Left renal cortex interstitium (tissue), 4 donors: ENCODE data around the gene ETFB. TPM values are rescaled to one million over a fixed set of nuclear protein-coding genes. Genes with fewer than 3 reads are reported as not detected.
A peak's percentile ranks its signal among the peaks of the same experiment; 100 is the strongest.
"Not testable (repeated sequence)": the region's sequence is repeated elsewhere in the genome, so short reads cannot be mapped to it uniquely, and the experiment has no call there.

Experiments used
- DNase-seq, 4 donors: peaks; one replicate each; pipeline ENCODE4 v3.0.0-alpha.2; 2013; ENCODE audit warnings: low read depth in 4 of 4, low spot score in 2 of 4, missing footprints in 1 of 4
- polyA plus RNA-seq, 4 donors: library from polyadenylated mRNA; unstranded; fragments of 120-200 nt; gene quantifications; one replicate each; pipeline ENCODE4 v1.2.1, GENCODE V29; 2013; ENCODE audit not compliant: insufficient read length in 4 of 4

ETFB gene
- polyA plus RNA-seq = 100 to 1,000 TPM; 130 to 152 (median 143) TPM

DNA sequence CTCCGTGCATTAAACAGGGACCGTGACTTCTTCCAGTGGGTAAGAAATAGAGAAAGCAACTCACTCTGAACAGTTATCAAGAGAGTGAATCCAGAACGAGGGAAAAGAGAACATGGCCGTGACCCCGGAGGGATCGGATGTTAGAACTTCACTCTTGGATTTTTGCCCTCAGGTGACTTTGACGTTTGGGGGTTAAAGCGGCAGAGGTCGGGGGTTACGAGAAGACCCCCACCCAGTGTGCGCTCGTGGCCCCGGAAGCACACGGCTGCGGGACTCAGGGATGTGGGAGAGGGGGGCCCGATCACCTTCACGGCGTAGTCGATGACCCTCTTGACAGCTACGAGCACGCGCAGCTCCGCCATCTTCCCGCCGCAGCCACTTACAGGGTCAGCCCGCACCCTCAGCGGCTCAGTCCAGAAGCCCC, at the start of gene ETFB:
Gene ETFB (minus strand): TSS at position 424 of the 424 bp plus-strand sequence. CDS start 62 bp downstream, at position 362.
- no peak for DNase-seq

DNA sequence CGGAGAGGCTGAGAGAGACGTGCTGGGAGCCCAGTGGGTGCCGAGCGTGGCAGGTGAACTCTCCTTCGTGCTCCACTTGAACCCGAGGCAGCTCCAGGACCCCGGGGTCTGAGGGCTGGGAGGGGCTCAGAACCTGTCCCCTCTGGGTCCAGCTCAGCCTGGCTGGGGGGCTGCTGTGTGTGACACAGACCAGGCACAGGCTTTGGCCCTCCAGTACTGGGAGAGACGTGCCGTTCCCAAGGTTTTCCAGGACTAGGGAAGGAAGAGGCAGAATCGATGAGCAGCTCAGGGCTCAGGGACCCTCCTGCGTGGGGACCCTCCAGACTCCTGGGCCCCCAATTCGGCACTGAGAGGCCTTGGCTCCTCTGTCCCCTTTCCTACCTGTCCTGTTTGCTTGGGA, 49.0 kb upstream of the ETFB start:
- no peak for DNase-seq

DNA sequence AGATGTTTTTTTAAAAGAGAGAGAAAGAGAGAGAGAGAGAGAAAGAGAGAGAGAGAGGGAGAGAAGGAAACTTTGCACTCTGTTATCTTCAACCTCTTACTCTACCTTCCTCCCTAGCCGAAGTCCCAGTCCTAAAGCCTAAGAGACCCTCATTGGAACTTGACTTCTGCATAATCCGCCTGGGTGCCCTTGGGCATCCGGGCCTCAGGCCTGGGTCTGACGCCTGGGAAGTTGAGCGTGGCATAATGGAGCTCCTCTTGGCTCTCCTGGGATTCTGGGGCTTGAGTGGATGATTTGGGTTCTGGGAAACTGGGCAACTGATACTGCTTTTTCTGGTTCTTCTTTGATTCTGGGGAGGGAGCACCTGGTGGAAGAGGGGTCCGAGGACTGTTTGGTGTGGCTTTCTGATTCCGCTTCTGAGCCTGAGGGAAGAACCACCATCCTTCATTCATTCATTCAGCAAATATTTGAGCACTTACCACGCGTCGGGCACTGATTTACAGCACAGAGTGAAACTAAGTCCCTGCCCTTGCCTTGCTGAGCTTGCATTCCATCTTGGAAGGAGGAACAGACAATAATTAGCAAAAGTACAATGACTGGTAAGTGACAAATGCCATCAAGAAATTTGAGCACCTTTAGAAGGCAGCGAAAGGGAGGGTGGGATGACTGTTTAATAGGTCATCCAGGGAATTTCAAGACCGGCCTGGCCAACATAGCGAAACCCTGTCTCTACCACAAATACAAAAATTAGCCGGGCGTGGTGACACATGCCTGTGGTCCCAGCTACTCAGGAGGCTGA, 45.0 kb upstream of the ETFB start:
- no peak for DNase-seq

DNA sequence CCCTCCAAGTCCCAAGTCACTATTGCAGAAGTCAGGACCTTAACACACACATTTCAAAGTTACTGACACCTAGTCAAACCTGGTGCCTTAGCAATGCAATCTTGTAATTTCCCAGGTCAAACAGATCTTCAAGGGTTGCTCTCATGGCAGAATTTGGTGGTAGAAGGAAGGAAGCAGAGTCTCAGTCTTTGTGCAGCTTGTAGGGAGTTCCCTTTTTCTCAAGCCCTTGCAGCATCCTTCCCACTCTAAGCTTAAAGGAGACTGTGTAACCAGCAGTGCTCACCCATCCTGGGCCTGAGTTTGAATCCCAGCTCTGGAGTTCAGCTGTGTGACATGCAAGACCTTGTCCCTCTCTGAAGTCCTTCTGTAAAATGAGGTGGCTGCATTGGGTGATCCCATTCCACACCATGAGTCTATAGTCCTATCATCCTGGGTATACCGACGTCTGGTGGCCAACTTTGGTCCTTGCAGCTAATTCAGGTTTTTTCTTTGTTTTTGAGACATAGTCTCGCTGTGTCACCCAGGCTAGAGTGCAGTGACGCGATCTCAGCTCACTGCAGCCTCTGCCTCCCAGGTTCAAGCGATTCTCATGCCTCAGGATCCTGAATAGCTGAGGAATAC, 41.4 kb upstream of the ETFB start:
- no peak for DNase-seq

DNA sequence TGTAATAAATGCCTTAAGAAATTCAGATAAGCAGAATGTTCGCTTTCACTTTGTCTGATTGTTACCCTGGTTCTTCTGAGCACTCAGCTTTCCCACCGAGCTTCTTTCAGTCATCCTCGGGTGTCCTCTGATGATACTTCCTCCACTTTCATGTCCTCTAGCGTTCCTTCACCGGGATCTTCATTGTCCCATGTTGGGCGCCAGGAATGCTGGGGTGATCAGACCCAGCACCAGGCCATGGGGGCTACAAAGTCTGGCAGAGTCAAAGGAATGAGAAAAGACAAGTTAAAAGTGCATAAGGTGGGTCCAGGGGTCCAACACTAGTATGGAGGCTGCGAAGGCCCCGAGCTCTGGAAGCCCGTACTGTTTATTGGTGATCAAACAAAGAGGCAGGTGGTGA, 35.9 kb upstream of the ETFB start:
- DNase-seq = no peak

DNA sequence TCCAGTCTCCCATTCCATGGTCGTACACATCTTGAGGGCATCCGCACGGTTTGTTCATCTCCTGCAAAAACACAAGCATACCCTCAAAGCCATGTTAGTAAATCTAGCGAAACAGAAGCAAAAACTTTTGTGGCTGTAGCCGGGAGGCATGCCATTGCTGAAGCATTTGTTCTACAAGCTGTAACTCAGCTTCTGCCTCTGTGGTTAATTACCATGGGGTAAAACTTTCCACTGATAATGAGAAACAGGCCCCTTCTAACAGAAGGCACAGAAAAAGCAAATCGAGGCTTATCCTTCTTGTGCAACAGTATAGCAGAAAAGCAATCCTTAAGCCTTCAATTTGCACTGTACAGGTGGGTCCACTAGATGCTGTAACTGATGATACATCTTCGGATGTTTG, 33.7 kb upstream of the ETFB start:
- not testable (repeated sequence) for DNase-seq

DNA sequence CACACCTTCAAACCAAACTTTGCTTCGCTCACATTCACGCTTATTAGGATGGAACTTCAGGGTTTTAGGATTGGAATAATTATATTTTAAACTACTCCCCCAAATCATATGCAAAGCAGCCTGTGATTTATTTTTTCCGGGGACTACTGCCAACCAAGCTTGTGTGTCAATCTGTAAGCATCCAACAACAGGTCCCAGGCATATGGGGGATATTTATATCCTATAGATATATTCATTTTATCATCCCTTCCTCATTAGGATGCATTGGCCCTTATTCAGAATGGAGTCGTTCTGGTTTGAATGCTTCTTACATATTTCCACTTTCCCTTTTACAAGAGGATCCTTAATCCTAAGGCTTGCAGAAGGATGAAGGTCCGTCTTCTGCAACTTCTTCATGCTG, 33.0 kb upstream of the ETFB start:
- no peak for DNase-seq

DNA sequence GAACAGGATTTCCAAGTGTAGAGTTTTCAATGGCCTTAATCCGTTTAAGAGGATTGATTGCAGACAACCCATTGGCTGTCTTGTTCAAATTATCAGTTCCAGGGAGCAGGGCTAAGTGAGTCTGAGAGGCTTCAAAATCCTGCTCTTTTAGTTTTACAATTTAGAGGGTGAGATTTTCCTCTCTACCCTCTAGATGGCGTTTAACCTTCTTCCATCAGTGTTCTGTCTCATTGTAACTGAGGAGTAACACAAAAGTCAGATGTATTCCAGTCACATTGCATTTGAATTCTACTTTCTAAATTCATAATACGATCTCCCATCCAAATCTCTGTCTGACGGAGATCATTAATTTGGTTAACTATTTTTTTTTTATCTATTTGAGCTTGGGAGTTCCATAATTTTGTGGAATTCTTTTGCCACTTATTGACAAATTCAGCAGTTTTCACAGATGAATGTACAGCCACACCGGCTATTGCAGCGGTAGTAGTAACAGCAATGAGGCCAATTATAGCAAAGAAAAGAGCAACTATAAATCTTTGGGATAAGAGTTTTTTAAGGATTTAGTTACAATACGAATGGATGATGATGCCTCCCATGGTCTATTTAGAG, 32.0 kb upstream of the ETFB start:
- DNase-seq = no peak

DNA sequence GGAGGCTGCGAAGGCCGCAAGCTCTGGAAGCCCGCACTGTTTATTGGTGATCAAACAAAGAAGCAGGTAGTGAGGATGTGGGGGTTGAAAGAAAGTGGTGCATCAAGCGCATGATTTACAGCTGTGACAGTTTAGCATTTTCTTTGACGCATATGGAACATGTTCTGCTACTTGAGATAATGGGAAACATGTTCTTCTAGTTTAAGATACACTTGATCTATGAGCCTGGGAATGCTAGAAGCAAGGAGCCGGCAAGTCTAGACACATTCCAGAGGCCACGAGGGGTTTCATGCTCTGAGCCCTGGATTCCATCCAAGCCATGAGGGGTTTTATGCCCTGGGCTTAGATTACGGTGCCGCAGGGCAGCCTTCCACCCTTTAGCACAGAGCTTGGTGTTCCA, 31.3 kb upstream of the ETFB start:
- not testable (repeated sequence) for DNase-seq

DNA sequence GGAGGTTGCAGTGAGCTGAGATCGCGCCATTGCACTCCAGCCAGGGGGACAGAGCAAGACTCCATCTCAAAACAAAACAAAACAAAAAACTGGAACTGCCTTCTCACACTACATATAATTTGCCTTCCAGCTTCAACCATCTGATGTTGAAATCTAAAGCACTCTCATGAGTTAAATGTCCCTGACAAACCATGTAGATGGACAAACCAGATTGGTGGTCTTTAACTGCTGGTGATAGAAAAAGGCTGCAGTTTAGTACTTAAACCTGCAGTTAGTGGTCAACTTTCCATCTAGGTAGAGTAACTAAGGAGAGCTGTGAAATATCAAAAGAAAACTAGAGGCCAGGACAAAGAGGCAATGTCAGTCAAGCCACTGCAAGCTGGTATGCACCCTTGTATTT, 30.0 kb upstream of the ETFB start:
- DNase-seq = no peak

DNA sequence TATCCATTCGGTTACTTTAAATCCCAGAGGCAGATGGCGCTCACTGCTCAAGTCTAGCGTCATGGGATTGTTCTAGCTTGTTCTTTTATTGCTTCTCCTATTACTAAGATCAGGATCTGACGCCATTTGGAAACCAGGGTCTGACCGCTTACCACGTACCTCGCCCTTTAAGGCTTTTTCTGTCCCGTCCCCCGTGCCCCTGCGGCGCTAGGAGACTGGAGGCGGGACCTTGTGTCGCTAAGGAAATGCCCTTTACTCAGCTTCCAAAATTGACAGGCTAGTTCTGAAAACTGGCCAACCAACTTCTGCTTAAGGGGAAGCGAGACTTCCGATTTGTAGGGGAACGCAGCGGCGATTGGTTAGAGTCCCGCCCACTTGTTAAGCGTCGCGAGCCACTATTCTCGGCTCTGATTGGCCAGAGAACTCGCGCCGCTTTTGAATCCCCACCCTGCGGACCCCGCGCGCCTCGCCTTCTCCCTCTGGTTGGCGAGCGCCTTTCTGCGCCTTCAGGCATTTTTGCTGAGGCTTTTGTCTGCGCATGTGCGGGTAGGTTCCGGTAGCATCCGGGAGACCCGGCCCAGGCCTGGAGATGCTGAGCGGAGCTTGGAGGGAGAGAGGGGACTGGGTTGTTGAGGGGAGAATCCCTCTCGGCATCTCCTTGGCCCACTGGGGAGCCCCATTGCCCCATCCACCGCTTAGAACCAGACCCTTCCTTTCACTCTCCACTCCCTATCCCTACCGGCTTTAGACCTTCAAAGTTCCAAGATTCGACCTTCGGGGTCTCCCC, 28.1 kb upstream of the ETFB start:
- DNase-seq = peak; percentile 92 to 98 (median 95)

DNA sequence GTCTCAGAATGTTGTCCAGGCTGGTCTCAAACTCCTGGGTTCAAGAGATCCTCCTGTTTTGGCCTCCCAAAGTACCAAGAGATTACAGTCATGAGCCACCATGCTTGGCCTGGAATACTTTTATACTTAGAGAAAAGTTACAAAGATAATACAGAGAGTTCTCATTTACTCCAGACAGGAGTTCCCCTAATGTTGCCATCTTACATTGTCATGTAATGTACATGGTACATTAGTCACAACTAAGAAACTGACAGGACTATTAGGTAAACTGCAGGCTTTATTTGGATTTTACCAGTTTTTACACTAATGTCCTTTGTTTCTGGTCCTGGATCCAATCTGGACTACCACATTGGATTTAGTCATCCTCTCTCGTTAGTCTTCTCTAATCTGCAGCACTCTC, 26.5 kb upstream of the ETFB start:
- no peak for DNase-seq

DNA sequence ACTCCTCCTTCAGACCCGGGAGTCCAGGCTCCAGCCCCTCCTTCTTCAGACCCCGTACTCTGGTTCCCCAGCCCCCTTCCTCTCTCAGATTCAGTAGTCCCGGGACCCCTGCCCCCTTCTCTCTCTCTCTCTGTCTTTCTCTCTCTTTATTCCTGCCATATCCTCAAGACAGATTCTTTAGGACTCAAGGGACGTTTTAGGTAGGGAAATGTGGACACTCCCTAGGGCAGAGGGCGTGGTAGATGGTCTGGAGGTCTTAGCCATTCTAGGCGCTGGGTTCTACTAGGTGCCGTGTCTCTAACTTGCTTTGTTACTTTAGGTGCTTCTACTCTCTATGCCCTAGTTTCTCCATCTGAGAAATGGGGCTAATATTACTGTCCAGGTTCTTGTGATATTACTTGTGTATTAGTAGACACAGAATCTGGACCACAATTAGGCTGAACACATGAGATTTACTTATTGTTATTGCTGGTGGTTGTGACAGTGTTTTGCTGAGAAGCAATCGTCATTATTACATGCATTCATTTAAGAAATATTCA, 25.0 kb upstream of the ETFB start:
- no peak for DNase-seq

DNA sequence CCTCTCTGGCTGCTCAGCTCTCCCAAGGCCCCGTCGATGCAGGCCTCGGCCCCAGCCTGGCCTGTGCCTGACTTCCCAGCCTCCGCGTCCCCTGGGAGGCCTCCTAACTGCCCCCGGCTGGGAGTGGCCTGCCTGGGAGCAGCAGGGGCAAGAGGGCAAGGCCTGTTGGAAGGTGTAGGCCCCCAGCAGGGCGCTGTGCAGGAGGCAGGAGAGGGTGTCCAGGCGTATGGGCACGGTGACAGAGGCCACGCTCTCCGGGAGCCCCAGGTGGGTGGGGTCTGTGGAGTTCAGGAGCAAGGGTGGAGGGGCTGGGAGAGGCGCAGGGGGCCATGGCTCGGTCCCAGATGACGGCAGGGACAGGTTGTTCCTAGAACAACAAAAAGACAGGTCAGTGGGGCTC, 23.0 kb upstream of the ETFB start:
- DNase-seq = no peak

DNA sequence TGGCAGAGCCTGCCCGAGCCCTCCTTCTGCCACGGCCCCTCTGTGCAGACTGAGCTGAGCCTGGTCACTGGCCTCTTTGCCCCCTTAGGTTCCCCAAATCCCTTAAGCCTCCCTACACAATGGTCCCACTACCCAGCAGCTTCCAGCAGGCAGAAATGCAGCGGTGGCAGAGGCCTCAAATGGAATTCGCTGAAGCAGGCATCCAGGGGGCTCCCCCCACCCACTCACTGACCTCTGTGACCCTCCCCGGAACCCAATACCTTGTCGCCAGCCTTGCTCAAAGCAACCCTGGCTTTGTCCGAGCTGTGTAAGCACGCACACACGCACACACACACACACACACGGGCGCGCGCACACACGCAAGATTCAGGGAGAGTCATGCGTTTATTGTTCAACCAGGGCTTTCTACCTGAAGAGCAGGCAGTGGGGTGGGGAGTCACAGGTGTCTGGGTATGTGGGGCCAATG, 21.8 kb upstream of the ETFB start, which contains the start of gene LIM2:
Gene LIM2 (minus strand): TSS at position 51 of the 466 bp plus-strand sequence. CDS start 531 bp downstream, outside the sequence.
- DNase-seq = peak in 1 of 4 donors; percentile 21

DNA sequence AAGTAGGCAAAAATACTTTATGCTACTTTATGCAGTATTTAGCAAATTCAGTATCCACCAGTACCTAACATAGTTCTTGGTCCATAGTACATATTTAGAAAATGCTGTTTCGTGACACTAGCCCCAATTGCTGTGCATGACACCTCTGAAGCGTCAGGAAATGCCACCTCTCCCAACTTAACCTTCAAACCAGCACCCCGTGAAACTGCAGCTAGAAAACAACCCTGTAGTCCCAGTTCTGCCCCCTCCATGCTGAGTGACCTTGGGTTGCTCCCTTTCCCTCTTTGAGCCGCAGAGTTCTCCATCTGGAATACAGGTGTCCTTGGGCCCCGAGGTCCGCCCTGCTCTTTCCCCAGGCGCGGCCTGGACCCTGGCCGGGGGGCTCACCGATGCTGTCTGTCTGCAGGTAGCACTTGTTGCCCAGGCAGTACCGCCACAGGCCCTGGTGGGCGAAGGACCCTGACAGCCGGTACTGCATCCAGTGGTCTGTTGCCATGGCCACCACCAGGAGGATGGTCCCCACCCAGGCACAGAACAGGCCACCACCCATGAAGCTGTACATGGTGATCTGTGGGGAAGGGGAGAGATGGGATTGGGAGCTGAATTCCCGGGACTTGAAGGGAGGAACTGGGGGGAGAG, 20.8 kb upstream of the ETFB start:
- DNase-seq = no peak

DNA sequence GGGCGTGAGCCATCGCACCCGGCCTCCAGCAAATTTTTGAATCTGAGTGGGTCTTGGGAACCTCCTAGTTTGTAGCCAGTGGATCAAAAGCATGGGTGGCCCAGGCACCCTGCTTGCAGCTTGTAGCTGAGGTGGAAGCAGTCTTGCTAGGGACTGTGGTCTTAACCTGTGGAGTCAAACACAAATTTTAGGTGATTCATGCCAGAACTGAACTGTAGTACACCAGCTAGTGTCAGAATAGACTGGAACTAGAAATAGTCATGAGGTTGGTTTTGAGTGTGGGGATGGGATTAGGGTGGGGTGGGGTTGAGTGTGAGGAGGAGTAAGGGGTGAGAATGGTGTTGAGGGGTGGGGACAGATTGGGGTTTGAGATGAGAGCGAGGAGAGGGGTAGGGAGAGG, 15.8 kb upstream of the ETFB start:
- no peak for DNase-seq

DNA sequence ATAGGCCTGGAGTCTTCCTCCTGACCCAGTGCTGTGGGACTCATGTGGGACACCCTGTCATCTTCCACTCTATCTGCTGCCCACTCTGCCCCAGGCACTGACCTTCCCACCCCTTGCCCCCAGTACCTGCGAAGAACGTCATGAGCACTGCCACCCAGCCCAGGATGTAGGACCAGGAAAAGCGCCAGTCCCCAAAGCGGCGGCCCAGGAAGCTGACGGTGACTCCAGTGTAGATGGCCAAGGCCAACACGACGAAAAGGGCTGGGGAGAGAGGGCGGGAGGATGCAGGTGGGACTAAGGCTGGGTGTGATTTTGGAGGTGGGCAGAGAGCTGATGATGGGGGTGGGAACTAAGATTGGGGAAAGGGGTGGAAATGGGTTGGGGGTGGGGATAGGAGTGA, 14.2 kb upstream of the ETFB start:
- no peak for DNase-seq

DNA sequence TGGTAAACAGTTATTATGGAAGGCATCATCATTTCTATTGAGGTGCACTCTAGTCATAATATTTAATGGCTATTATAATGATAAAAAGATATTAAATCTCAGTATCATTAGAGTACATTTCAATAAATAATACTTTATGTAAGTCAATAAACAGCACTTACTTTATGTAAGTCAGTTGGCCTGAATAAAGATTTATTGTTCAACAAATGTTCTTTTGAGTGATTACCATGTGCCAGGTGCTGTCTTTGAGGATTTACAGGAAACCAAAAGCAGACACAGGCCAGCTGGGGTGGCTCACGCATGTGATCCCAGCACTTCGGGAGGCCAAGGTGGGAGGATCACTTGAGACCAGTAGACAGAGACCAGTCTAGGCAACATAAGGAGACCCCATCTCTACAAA, 11.2 kb upstream of the ETFB start:
- DNase-seq = no peak
